ENCODE data around the gene PTPRD.

DNA sequence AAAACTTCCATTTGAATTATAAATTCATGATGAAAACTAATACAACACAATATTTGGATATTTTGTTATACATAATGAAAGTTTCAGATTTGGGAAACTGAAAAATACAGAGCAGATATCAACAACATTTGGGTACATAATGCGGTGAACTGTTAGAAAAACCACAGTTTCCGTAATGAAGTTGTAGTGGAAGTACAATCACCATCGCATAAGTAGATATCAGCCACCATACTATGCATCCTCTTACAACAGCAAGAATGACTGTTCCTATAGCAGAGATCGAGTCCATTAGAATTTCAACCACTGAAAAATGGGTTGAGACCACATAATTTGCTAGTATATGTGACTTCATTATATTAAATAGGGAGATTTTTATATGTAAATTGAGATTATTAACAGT is 2043.0 kb downstream of the PTPRD start:
- TF ChIP-seq, protein P1, sequence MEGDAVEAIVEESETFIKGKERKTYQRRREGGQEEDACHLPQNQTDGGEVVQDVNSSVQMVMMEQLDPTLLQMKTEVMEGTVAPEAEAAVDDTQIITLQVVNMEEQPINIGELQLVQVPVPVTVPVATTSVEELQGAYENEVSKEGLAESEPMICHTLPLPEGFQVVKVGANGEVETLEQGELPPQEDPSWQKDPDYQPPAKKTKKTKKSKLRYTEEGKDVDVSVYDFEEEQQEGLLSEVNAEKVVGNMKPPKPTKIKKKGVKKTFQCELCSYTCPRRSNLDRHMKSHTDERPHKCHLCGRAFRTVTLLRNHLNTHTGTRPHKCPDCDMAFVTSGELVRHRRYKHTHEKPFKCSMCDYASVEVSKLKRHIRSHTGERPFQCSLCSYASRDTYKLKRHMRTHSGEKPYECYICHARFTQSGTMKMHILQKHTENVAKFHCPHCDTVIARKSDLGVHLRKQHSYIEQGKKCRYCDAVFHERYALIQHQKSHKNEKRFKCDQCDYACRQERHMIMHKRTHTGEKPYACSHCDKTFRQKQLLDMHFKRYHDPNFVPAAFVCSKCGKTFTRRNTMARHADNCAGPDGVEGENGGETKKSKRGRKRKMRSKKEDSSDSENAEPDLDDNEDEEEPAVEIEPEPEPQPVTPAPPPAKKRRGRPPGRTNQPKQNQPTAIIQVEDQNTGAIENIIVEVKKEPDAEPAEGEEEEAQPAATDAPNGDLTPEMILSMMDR (tag by site-specific recombination; IDR thresholded peaks at IDR 0.05): no peak
- TF ChIP-seq, protein P2, sequence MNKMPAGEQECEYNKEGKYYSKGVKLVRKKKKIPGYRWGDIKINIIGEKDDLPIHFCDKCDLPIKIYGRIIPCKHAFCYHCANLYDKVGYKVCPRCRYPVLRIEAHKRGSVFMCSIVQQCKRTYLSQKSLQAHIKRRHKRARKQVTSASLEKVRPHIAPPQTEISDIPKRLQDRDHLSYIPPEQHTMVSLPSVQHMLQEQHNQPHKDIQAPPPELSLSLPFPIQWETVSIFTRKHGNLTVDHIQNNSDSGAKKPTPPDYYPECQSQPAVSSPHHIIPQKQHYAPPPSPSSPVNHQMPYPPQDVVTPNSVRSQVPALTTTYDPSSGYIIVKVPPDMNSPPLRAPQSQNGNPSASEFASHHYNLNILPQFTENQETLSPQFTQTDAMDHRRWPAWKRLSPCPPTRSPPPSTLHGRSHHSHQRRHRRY (tag by site-specific recombination; IDR thresholded peaks at IDR 0.05): no peak
- no peak for TF ChIP-seq HOXC10 (CRISPR knock-in tag; IDR thresholded peaks at IDR 0.05)
- no peak for TF ChIP-seq ZNF785 (tag by site-specific recombination; IDR thresholded peaks at IDR 0.05)
- no peak for TF ChIP-seq ZNF214 (tag by site-specific recombination; IDR thresholded peaks at IDR 0.05; ENCODE audit: borderline replicate concordance)
